ENCODE results near the gene LYRM4.

Gene LYRM4

GRCh38 chr6:5091210-5092069, 169.3 kb downstream of the LYRM4 start:
- TF ChIP-seq GABPA (IDR thresholded peaks at IDR 0.05; ENCODE audit: low read depth) = no peak
- no peak for TF ChIP-seq SPI1 (IDR thresholded peaks at IDR 0.05; ENCODE audit: borderline replicate concordance, low read depth)
- TF ChIP-seq REST (IDR thresholded peaks at IDR 0.05; ENCODE audit: insufficient replicate concordance, low read depth) = no peak
- H3K27me3 ChIP-seq (ENCODE audit: insufficient read depth, poor library complexity, severe bottlenecking) = peaks cover 6% of the 10 kb centered on the region

GRCh38 chr6:5090603-5091002, 170.1 kb downstream of the LYRM4 start:
- peaks cover 12% of the 10 kb centered on the region for H3K27me3 ChIP-seq (ENCODE audit: insufficient read depth, poor library complexity, severe bottlenecking)
- TF ChIP-seq GABPA (IDR thresholded peaks at IDR 0.05; ENCODE audit: low read depth) (no peak), SPI1 (IDR thresholded peaks at IDR 0.05; ENCODE audit: borderline replicate concordance, low read depth) (no peak), REST (IDR thresholded peaks at IDR 0.05; ENCODE audit: insufficient replicate concordance, low read depth) (no peak), POLR2AphosphoS5 (IDR thresholded peaks at IDR 0.05; ENCODE audit: low read depth) (no peak), CTCF (IDR thresholded peaks at IDR 0.05; ENCODE audit: insufficient read depth, low read length) (no peak)

More at GRCh38 chr6:5091210-5092069, 169.3 kb downstream of the LYRM4 start:
- DNase-seq (ENCODE audit: low read depth in 1 of 2, low spot score in 1 of 2) = no peak
- H3K4me3 ChIP-seq (replicated peaks; ENCODE audit: insufficient read depth, low read length) = no peak overlapping the region
- H3K27ac ChIP-seq (replicated peaks) = no peak overlapping the region

GRCh38 chr6:5089481-5090438, 171.0 kb downstream of the LYRM4 start:
- Histone ChIP-seq H3K27me3 (ENCODE audit: insufficient read depth, poor library complexity, severe bottlenecking) (peaks cover 19% of the 10 kb centered on the region), H3K4me3 (replicated peaks; ENCODE audit: insufficient read depth, low read length) (no peak overlapping the region), H3K27ac (replicated peaks) (no peak overlapping the region)
- TF ChIP-seq GABPA (IDR thresholded peaks at IDR 0.05; ENCODE audit: low read depth) (no peak), REST (IDR thresholded peaks at IDR 0.05; ENCODE audit: insufficient replicate concordance, low read depth) (no peak), POLR2AphosphoS5 (IDR thresholded peaks at IDR 0.05; ENCODE audit: low read depth) (no peak), CTCF (IDR thresholded peaks at IDR 0.05; ENCODE audit: insufficient read depth, low read length) (no peak), SPI1 (IDR thresholded peaks at IDR 0.05; ENCODE audit: borderline replicate concordance, low read depth) (no peak)
- DNase-seq (ENCODE audit: low read depth in 1 of 2, low spot score in 1 of 2) = no peak

More at GRCh38 chr6:5090603-5091002, 170.1 kb downstream of the LYRM4 start:
- DNase-seq (ENCODE audit: low read depth in 1 of 2, low spot score in 1 of 2) = no peak
- H3K27ac ChIP-seq (replicated peaks) = no peak overlapping the region
- no peak overlapping the region for H3K4me3 ChIP-seq (replicated peaks; ENCODE audit: insufficient read depth, low read length)
